GM18507 (cell line): ENCODE data around the gene BTBD16.

Experiments
- DNase-seq: peaks from one replicate; pipeline ENCODE4 v3.0.0; 2011; ENCODE audit warnings: low read depth; ENCODE audit not compliant: insufficient read length; ENCODE audit errors: extremely low spot score
- FAIRE-seq: peaks from 2 replicates; lab custom pipeline; 2011; peaks lifted over from hg19 to GRCh38; lab: Jason Lieb, UNC

BTBD16 gene

DNA sequence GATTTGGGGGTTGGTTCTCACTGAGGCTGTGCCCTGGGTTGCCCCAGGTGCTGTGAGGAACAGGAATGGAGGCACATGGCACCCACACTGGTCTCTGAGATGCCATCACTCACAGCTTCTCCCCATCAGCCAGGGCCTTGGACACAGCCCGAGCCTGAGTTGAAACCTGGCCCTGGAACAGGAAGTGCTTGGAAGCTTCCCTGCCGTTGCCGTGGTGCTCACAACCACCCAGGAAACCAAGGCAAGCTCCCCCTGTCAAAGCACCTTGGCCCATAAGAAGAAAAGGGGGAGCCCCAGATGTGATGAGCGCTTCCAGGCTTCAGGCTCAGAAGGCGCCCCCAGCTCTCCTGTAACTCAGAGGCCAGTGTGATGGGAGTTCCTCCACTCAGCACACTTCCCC, at the start of gene BTBD16:
Gene BTBD16 (plus strand): TSS at position 221 of the 400 bp plus-strand sequence. CDS start 3,786 bp downstream, outside the sequence.
- no peak for DNase-seq
- no peak for FAIRE-seq

DNA sequence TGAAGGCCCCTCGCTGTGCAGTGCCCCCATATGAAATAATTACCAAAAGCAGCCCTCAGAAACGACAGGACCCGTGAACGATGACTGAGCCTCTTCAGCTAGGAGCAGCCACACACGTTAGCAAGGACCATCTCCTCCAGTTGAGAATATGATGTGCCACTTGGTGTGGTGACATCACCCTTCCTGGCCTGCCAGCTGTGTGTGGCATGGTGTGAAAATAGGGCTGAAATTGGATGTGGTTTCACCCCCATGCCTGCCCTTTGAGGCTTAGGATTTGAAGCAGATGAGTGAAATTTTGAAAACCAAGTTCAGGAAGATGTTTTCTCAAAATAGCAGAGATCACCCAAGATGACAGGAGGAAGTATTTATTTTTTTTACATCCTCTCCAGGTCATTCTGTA, 49.1 kb upstream of the BTBD16 start:
- no peak for FAIRE-seq

DNA sequence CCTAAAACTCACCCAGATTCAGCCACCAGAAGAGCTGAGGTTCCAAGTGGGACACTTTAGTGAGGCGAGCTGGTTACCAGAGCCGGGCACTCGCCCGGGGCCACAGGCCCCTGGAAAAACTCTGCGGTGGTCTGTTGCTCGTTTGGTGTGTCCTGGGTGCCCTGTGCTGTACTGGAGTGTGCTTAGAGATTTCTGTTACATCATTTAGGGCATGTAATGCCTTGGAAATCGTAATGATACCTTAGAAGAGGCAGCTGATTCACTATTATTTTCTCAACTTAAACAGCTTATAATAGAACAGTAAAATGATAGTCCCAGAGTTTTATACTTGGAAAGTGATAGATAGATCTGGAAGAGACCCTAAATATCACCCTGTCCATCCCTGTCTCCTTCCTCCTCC, 48.5 kb upstream of the BTBD16 start:
- FAIRE-seq (no peak), DNase-seq (no peak)

More for the DNA sequence above, 49.1 kb upstream of the BTBD16 start:
- DNase-seq, result no peak

DNA sequence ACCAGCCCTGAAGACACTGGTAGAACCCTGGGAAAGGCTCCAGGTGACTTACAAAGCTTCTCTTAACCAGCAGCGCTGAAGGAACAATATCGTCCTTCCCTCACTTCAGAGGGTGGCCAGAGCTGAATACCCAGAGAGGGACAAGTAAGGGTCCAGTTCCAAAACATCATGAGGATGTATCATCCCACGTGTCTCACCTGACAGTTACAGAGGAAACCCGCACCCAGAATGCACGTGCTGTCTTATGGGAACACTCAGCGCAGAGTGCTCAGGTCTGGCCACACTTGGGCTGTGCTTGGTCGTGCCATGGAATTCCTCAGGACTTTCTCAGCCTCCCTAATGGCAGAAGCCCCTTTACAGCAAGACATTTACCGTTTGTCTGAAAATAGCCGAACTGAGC, 46.9 kb upstream of the BTBD16 start:
- DNase-seq, result no peak
- FAIRE-seq, result no peak

DNA sequence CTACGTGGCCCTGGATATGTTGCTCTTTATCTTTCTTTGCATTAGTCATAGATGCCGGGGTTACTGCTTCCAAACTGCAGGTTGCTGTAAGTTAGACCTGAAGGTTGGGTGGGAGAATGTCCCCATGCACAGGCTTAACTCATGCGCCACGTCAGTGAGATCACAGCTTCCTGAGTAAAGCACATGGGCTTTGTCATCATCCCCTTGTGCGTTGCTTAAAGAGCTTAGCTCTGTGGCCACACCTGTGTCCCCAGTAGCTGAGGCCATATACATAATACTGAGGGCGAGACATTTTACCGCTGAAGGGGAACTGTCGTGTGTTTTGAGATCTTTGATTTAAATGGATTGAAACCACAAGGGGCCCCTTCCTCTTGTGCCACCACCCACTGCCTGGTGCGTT, 45.8 kb upstream of the BTBD16 start:
- FAIRE-seq, result no peak
- no peak for DNase-seq

DNA sequence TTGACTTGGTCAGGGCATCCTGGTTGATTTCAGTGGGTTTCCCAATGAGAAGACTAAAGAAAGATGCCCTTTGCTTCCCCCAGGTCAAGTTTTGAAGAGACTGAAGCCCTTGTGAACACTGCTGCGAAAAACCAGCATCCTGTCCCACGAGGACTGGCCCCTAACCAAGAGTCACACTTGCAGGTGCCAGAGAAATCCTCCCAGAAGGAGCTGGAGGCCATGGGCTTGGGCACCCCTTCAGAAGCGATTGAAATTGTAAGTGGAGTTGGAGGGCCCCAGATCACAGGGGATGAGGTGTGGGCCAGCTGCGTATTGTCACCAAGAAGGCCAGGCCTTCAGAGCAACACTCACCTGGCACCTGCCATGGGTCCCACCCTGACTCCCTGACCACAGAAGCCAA, 43.3 kb upstream of the BTBD16 start:
- no peak for FAIRE-seq
- DNase-seq, result no peak

DNA sequence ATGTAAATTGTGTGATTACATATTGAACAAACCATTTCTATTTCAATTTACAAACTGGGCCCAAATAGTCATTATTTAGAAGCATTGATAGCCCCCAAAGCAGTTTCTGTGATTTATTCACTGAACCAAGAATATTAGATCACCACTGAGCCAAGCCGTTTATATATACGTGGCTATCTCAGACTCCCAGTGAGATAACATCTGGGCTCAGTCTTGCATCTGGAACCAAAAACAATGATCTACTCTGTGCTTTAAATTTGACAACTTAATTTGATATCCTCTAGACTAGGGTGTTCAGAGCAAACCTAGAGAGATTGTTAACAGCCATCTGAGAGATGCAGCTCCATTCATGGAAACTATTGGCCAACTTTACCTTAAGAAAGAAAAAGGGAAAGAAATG, 41.4 kb upstream of the BTBD16 start:
- FAIRE-seq, result no peak
- DNase-seq, result no peak

DNA sequence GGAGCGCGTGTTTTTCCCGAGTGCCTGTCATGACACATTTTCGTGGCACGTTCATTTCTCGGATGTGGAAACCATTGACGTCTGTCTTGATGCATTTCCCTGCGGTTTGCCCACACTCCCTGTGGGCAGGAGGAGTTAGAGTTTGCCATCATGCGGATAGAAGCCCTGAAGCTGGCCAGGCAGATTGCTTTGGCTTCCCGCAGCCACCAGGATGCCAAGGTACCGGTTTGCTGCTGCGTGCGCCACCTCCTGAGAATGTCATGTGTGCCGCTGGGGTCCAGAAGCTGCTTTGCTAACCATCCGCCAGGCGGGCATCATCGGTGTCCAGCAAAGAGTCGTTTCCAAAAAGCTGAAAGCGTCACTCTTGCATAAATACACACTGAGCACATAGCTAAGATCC, 40.9 kb upstream of the BTBD16 start:
- DNase-seq (no peak), FAIRE-seq (no peak)

DNA sequence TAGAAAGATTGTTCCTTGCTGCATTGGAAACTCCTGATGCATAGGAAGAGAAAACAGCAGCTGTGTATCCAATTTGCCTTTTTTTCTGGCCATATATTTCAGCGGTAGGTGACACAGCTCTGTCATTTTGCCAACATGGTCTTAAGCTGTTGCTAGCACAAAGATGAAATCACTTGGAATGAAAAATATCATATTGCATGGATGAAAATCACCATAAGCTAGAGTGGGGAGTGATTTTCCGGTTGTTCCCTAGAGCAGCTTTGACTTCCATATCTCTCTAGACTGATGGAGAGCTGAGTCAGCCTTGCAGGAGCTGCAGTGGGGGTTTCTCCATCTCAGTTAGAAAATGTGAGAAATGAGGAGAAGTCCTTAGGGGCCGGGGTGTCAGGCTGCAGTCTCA, 38.3 kb upstream of the BTBD16 start:
- no peak for FAIRE-seq
- no peak for DNase-seq

DNA sequence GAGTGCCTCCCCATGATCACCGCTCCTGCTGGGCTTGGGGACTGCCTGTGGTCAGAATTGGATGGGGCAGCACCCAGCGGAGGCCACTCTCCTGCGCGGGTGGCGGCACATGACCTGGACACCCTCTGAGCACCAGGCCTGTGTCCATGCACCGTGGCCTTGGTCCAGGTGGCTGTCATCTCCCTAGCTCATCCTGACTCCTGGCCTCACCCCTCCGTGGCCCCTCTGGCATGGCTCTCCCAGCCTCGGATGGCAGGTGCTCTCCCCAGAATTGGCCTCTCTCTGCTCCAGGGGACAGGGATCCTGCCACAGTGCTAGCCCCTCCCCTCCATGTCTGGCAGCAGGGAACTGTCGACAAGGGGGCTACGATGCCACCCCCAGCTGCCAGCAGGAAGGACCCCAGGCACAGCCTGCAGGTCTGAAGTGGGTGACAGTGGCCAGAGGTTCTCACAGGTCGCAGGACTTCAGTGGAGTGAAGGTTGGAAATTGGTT, 37.2 kb upstream of the BTBD16 start:
- no peak for FAIRE-seq

DNA sequence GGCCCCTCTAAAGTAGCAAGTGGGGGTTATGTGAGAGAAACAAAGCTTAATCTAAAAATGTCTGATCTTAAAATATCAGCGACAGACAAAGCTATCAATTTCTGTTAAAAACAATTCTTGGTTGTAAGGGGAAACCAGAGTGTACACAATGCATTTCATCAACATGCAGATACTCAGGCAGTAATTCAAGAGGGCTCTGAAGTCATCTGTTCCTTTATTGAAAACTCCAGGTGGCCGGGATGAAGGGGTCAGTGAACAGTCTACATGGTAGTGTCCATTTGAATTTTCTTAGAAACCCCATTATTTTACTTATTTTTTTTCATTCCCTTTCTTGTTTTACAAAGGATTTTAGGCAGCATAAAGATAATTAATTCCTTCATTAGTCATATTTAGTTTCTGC, 36.7 kb upstream of the BTBD16 start:
- no peak for DNase-seq
- no peak for FAIRE-seq

More for the DNA sequence above, 37.2 kb upstream of the BTBD16 start:
- DNase-seq, result no peak

DNA sequence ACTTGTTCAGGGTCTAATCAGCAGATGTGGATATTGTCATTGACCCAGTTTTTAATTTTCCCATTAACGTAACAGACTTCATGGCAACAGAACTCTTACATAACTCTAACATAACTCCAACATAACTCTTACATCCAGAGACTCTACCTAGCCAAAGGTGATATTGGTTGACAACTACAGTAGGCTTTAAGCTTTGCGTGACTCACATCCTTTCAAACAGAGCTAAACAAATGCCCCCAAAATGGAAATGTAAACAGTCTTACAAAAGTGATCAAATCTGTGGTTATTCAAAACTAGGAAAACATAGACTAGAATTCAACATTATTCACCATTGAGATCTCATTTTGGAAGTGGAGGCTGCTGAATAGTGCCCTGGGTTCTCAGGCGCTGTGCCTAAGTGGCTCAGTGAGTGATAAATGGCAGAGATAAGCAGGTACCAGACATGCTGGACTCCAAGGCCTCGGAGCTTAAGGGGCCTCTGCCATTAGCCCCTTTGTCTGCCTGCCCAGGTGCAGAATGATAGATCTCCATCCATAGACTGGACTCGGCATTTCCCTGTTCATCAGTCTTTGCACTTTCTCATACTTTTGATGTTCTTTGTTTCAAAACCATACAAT, 34.3 kb upstream of the BTBD16 start:
- FAIRE-seq (no peak), DNase-seq (no peak)

DNA sequence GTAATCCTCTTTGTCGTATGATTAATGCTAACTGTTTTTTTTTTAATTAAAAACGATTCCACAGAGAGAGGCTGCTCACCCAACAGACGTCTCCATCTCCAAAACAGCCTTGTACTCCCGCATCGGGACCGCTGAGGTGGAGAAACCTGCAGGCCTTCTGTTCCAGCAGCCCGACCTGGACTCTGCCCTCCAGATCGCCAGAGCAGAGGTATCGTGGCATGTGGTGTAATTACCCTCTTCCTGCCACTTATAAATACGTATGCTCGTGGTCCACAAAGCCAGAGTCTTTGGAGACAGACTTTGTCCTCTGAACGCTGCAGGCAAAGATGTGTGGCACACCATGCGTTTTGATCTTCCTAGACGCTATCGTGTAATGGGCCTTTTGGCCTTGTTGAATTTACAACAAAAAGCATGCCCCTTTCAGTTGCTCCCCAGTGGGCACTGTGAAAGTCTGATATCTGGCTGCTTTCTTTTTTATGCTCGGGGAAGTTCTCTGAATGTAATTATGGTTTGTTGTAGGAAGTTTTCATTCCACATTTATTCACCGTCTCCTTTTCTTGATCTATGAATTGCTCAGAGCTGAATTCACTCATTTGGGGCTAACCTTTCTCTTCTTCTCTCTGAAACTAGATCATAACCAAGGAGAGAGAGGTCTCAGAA, 33.6 kb upstream of the BTBD16 start:
- DNase-seq (no peak), FAIRE-seq (no peak)

DNA sequence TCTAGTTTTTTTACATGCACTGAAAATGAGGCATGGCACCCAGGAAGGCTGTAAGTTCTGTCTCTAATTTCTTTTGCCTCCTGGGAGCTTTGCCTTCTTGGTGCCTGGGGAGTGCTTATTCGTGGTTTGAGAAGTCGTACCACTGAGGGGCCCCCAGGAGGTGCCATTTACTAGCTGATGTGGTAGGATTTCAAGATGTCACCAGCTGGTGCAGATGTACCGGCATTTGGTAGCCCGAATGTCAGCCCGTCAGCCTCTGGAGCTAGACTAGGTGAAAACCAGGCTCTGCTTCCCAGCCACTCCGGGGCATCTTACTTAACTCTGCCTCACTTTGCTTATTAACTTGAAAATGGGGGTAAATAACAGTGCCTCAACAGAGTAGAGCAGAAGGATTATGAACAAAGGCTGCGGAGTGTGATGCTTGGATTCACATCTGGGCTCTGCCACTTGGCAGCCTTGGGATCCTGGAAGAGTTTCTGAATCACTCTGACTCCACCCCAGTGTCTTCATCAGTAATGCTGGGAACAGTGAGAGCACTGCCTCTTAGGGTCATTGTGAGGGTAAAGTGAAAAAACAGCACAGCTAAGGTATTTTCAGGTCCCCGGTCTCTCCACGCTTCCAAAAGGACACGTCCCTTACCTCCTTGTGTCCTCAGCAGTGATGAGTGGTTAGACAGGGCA, 31.4 kb upstream of the BTBD16 start:
- FAIRE-seq, result no peak
- DNase-seq, result no peak

DNA sequence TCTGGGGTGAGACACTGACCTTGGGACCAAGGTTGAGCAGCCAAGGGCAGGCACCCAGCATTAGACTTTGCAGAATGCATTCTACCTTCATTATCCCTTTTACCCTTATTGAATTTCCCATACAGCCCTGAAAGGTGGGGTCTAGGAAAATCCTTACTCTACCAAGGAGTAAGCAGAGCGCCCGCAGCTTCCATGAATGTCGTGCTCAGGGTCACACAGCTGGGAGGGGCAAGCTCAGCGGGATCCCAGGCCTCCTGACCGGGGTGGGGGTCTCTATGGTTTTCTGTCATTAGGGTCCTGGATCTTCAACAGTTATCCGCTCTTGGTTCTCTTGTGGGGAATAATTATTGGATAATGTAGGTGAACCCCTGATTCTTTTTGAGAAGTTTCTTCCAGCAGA, 30.7 kb upstream of the BTBD16 start:
- DNase-seq, result no peak
- no peak for FAIRE-seq

DNA sequence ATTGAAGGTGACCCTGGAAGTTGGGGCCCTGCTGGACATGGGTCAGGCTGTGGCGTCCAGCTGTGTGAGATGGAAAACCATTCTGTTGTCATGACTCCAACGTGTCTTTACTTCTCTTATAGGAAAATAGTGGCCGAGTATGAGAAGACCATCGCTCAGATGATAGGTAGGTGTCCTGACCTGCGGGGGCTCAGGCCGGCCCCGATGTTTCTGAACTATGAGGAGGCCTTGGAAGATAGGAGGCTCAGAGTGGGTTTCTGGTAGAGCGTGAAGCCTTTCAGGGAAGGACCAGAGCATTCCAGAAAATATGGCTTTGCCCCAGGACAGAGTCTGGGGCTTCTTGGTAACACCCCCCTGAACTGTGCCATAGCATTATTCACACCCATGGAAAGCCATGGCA, 29.3 kb upstream of the BTBD16 start:
- DNase-seq (no peak), FAIRE-seq (no peak)

DNA sequence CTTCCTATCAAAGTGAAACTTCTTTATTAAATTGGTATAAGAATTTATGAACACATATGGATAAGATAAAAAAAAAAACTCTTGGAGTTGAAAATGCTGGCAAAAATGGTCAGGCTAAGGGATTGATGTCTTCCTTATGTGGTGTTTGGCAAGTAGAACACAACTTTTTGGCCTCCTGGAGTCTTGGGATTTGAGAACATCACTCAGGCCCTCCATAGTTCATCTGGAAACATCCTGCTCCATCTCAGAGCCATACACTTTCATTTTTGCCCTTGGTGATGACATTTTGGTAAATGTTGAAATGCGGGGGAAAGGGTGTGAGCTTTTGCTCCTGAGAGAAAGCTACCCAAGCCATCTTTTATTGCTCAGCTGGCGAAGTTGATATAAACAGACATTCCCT, 27.5 kb upstream of the BTBD16 start:
- no peak for FAIRE-seq
- no peak for DNase-seq

DNA sequence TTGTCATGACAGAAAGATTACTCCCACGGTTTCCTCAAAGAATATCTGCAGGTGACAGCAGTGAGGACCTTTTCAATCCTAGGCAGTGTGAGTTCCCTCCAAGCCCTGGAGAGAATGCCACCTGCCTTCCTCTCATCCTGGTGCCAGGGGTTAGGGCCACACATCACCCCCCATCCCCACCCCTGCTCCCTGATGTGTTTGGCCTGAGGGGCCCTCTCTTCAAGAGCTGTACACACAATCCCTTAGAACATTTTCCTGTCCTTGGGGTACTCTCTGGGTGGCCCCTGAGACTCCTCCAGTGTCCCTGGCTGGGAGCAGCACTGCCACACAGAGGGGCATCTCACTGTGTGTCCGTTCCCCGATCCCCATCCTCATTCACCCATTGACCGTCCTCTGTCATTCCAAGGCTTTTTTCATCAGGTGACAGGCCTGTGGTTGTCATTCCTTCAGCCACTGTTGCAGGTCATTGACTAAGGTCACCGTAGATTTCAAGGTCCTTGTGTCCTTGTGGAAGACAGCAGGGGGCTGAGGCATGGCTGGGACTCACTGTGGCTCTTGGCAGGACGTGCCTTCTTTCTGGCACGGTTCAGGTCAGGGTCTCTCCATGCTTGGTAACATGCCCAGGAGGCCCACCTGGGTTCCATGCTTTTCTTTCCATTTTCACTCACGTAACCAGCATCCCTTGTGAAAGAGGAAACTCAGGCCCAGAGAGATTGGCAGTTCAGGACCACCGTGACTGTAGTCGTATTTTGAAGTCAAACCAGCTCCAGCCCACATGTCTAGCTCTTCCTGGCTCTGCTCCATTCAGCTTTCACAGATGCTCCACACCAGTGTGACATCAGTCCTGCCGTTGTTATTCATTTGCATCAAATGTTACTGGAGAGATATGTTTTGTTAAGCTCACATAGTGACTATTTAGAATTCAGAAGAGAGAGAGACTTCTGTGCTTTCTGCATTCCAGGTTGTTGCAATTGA, 26.8 kb upstream of the BTBD16 start:
- DNase-seq (no peak), FAIRE-seq (no peak)

DNA sequence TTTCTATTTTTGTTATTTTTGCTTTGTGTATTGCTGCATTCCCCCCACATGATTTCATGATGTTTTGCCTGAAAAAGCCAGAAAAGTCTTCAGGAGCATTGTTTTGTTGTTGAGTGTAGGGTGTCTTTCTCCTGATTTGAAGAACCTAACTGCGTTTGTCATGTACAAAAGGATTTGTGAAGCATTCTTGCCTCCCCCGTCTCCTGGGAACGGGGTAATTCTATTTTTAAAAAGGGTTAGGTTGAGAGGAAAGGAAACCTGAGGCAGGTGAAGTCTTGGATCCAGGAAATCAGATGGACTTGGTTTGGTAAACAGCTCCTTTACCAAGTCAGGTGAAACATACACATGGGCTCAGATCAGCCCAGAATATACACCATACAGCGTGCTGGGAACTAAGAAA, 26.0 kb upstream of the BTBD16 start:
- DNase-seq (no peak), FAIRE-seq (no peak)

DNA sequence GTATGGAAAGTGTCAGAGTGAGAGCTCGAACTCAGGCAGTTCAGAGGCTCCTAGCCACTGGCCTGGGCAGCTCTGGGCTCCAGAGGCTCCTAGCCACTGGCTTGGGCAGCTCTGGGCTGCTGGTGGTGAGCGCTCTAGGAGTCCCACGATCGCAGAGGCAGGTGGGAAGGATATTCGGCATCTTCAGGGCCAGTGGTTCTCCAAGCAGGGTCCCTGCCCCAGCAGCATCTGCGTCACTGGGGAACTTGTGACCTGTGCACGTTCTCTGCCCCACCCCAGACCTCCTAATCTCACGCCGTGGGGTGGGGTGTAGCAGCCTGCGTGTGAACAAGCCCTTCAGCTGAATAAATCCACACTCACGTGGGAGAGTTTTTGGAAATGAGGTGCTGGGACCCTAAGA, 25.2 kb upstream of the BTBD16 start:
- no peak for DNase-seq
- FAIRE-seq, result no peak
